Measurements from ENCODE around the gene THAP11.

- no peak for TF ChIP-seq CTCF (IDR thresholded peaks at IDR 0.05)
- no peak for TF ChIP-seq POLR2A (IDR thresholded peaks at IDR 0.05)
These were observed 6.0 kb downstream of the THAP11 start for GRCh38 chr16:67848118-67848517.
